Measurements from ENCODE around the gene BICRAL.
"Not testable (repeated sequence)": the region's sequence is repeated elsewhere in the genome, so short reads cannot be mapped to it uniquely, and the experiment has no call there.

The BICRAL gene

GRCh38 chr6:42841844-42842584 lies 60.2 kb downstream of the BICRAL start:
- in situ Hi-C loops (cut with MboI; ENCODE audit: low sequenced_read_pairs): no loop called here

GRCh38 chr6:42845327-42845694 lies 63.5 kb downstream of the BICRAL start:
- in situ Hi-C loops (cut with MboI; ENCODE audit: low sequenced_read_pairs): no loop called here

- in situ Hi-C loops (cut with MboI; ENCODE audit: low sequenced_read_pairs): no loop called here
These were observed 64.7 kb downstream of the BICRAL start for GRCh38 chr6:42846505-42846904.

- in situ Hi-C loops (cut with MboI; ENCODE audit: low sequenced_read_pairs): no loop called here
These were observed 66.8 kb downstream of the BICRAL start for GRCh38 chr6:42848700-42849099.

GRCh38 chr6:42851599-42851998 lies 69.7 kb downstream of the BICRAL start:
- in situ Hi-C loops (cut with MboI; ENCODE audit: low sequenced_read_pairs): no loop called here

- in situ Hi-C loops (cut with MboI; ENCODE audit: low sequenced_read_pairs): no loop called here
These were observed 78.2 kb downstream of the BICRAL start for GRCh38 chr6:42860036-42860435.

GRCh38 chr6:42860481-42860880 lies 78.6 kb downstream of the BICRAL start:
- in situ Hi-C loops (cut with MboI; ENCODE audit: low sequenced_read_pairs): no loop called here

GRCh38 chr6:42864602-42865001 lies 82.8 kb downstream of the BICRAL start:
- in situ Hi-C loops (cut with MboI; ENCODE audit: low sequenced_read_pairs): no loop called here

GRCh38 chr6:42870145-42870936 lies 88.5 kb downstream of the BICRAL start:
- in situ Hi-C loops (cut with MboI; ENCODE audit: low sequenced_read_pairs): loop anchor here (10.0 kb wide), 1 partner anchor 196 kb away; no protein-coding TSS in a partner anchor

GRCh38 chr6:42871711-42872110 lies 89.9 kb downstream of the BICRAL start:
- in situ Hi-C loops (cut with MboI; ENCODE audit: low sequenced_read_pairs): loop anchor here (10.0 kb wide), 1 partner anchor 197 kb away; no protein-coding TSS in a partner anchor

- in situ Hi-C loops (cut with MboI; ENCODE audit: low sequenced_read_pairs): loop anchor here (10.0 kb wide), 1 partner anchor 199 kb away; no protein-coding TSS in a partner anchor
These were observed 91.5 kb downstream of the BICRAL start for GRCh38 chr6:42873313-42873712.

- in situ Hi-C loops (cut with MboI; ENCODE audit: low sequenced_read_pairs): loop anchor here (10.0 kb wide), 1 partner anchor 203 kb away; no protein-coding TSS in a partner anchor
These were observed 95.8 kb downstream of the BICRAL start for GRCh38 chr6:42877695-42878094.

- in situ Hi-C loops (cut with MboI; ENCODE audit: low sequenced_read_pairs): loop anchor here (10.0 kb wide), 1 partner anchor 205 kb away; no protein-coding TSS in a partner anchor
These were observed 97.8 kb downstream of the BICRAL start, which contains the start of gene RPL7L1 for GRCh38 chr6:42879372-42880239. TSS of gene RPL7L1 (plus strand) at chr6:42879616. CDS start at chr6:42879911, 295 bp downstream.

- in situ Hi-C loops (cut with MboI; ENCODE audit: low sequenced_read_pairs): not testable (repeated sequence)
These were observed 98.5 kb downstream of the BICRAL start for GRCh38 chr6:42880240-42880817.

- in situ Hi-C loops (cut with MboI; ENCODE audit: low sequenced_read_pairs): not testable (repeated sequence)
These were observed 99.0 kb downstream of the BICRAL start for GRCh38 chr6:42880871-42881270.

- in situ Hi-C loops (cut with MboI; ENCODE audit: low sequenced_read_pairs): no loop called here
These were observed 103.8 kb downstream of the BICRAL start for GRCh38 chr6:42885702-42886101.

GRCh38 chr6:42888201-42888600 lies 106.3 kb downstream of the BICRAL start:
- in situ Hi-C loops (cut with MboI; ENCODE audit: low sequenced_read_pairs): not testable (repeated sequence)

- in situ Hi-C loops (cut with MboI; ENCODE audit: low sequenced_read_pairs): no loop called here
These were observed 108.0 kb downstream of the BICRAL start for GRCh38 chr6:42889815-42890214.

GRCh38 chr6:42890311-42891198 lies 108.7 kb downstream of the BICRAL start:
- in situ Hi-C loops (cut with MboI; ENCODE audit: low sequenced_read_pairs): no loop called here

Data from HL-60/S4 treated with retinoic acid at 250 ng/mL for 4 days and 3 days (cell line).